ENCODE results near the gene ZNF687.

DNA sequence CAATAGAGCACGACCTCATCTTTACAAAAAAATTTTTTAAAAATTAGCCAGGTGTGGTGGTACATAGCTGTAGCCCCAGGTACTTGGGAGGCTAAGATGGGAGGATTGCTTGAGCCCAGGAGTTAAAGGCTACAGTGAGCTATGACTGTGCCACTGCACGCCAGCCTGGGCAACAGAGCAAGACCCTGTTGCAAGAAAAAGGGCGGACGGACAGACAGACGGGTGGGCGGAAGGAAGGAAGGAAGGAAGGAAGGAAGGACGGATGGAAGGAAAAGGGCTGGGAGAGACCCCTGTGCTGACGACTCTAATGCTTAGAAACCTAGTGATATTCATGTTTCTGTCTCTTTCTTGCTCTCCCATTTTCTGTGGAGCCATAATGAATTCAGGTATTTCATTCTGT is 30.7 kb downstream of the ZNF687 start:
- TF ChIP-seq ZNF384 (IDR thresholded peaks at IDR 0.05) (no peak), L3MBTL2 (conservative IDR thresholded peaks at IDR 0.05) (no peak), SUZ12 (IDR thresholded peaks at IDR 0.05) (no peak), LEF1 (IDR thresholded peaks at IDR 0.05; ENCODE audit: borderline replicate concordance) (no peak), FOXM1 (IDR thresholded peaks at IDR 0.05; ENCODE audit: borderline replicate concordance) (no peak), ELF4 (IDR thresholded peaks at IDR 0.05) (no peak)

Measured in HEK293T (cell line).